Right lobe of liver (tissue), 4 donors: Measurements from ENCODE around the gene ARFGAP3.

ENCODE experiments used
- CTCF ChIP-seq, 4 donors: fragments of 200-600 bp in 3 of 4; fragments of 450-650 bp in 1 of 4; IDR thresholded peaks; one replicate each; pipeline versions ENCODE4 v1.5.1 to v1.8.0; 2016 to 2022; ENCODE audit warnings: antibody characterized with exemption in 4 of 4, mild to moderate bottlenecking in 2 of 4
- POLR2A ChIP-seq: fragments of 450-650 bp; IDR thresholded peaks from one replicate; pipeline ENCODE4 v1.6.1; 2017; ENCODE audit warnings: antibody characterized with exemption, mild to moderate bottlenecking
- donor health status: DM: no; HTN: no; CAD: no.
- donor health status: DM: no; HTN: no; CAD: no.
- donor health status: DM: no; HTN: yes; CAD: no.

DNA sequence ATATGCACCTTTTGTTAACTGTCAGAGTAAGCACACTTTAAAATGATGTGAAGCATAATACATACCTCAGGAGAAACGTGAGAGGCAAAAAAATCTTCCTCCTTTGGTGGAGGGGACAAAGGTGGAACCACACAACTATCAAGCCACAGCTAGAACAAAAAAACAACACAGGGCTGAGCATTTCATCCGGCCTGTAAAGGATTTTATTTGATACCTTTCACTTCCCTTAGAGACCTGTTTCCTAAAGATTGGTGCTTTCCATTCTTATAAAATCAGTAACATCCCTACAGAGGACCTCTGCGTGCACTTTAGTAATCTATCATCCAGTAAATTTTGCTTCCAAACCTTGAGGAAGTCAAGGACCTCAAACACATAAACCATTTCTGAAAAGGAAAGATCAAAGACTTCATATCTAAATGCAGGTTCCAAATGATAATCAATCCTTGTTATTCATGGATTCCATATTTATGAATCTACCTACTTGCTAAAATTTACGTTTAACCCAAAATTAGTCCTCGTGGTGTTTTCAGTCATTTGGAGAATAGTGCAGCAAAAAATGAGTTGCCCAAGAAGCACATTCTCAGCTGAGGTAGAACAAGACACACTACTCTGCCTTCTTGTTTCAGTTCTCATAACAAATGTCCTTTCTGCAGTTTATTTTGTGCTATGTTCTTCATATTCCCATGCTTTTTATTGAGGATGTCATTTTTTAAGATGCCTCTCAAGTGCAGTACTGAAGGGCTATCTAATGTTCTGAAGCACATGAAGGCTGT lies 22.7 kb downstream of the ARFGAP3 start:
- no peak for TF ChIP-seq CTCF (IDR thresholded peaks at IDR 0.05)
- TF ChIP-seq POLR2A, result no peak
